ENCODE results near the gene AGBL4. TPM values are rescaled to one million over a fixed set of nuclear protein-coding genes. Genes with fewer than 3 reads are reported as not detected.
"Not testable (repeated sequence)": the region's sequence is repeated elsewhere in the genome, so short reads cannot be mapped to it uniquely, and the experiment has no call there.

AGBL4 gene
- total RNA-seq, 1 experiment from 2014 or later: not detected

- no peak for DNase-seq (ENCODE audit: low read depth)
Observed at GRCh38 chr1:49036700-49037099, 987.1 kb downstream of the AGBL4 start.

GRCh38 chr1:49028396-49028795 lies 995.4 kb downstream of the AGBL4 start:
- DNase-seq (ENCODE audit: low read depth): no peak

- DNase-seq (ENCODE audit: low read depth): no peak
Observed at GRCh38 chr1:49026230-49026811, 997.4 kb downstream of the AGBL4 start.

GRCh38 chr1:49016030-49016977 lies 1007.5 kb downstream of the AGBL4 start:
- no peak for DNase-seq (ENCODE audit: low read depth)

GRCh38 chr1:49013079-49013478 lies 1010.7 kb downstream of the AGBL4 start:
- no peak for DNase-seq (ENCODE audit: low read depth)

GRCh38 chr1:49002981-49003380 lies 1020.8 kb downstream of the AGBL4 start:
- DNase-seq (ENCODE audit: low read depth): not testable (repeated sequence)

- DNase-seq (ENCODE audit: low read depth): no peak
Observed at GRCh38 chr1:48999321-48999720, 1024.4 kb downstream of the AGBL4 start.

- no peak for DNase-seq (ENCODE audit: low read depth)
Observed at GRCh38 chr1:48996311-48996710, 1027.4 kb downstream of the AGBL4 start.

- no peak for DNase-seq (ENCODE audit: low read depth)
Observed at GRCh38 chr1:48988633-48989197, 1035.0 kb downstream of the AGBL4 start.

GRCh38 chr1:48979940-48980339 lies 1043.8 kb downstream of the AGBL4 start:
- DNase-seq (ENCODE audit: low read depth): no peak

- DNase-seq (ENCODE audit: low read depth): no peak
Observed at GRCh38 chr1:48978413-48978812, 1045.3 kb downstream of the AGBL4 start.

GRCh38 chr1:48977273-48977672 lies 1046.5 kb downstream of the AGBL4 start:
- no peak for DNase-seq (ENCODE audit: low read depth)

- no peak for DNase-seq (ENCODE audit: low read depth)
Observed at GRCh38 chr1:48969971-48970370, 1053.8 kb downstream of the AGBL4 start.

- DNase-seq (ENCODE audit: low read depth): no peak
Observed at GRCh38 chr1:48967318-48967717, 1056.4 kb downstream of the AGBL4 start.

GRCh38 chr1:48966583-48966982 lies 1057.2 kb downstream of the AGBL4 start:
- DNase-seq (ENCODE audit: low read depth): no peak

- no peak for DNase-seq (ENCODE audit: low read depth)
Observed at GRCh38 chr1:48960320-48960719, 1063.4 kb downstream of the AGBL4 start.

- no peak for DNase-seq (ENCODE audit: low read depth)
Observed at GRCh38 chr1:48955774-48956173, 1068.0 kb downstream of the AGBL4 start.

GRCh38 chr1:48953617-48954016 lies 1070.1 kb downstream of the AGBL4 start:
- no peak for DNase-seq (ENCODE audit: low read depth)

GRCh38 chr1:48948562-48948961 lies 1075.2 kb downstream of the AGBL4 start:
- DNase-seq (ENCODE audit: low read depth): no peak

GRCh38 chr1:48947761-48948537 lies 1075.8 kb downstream of the AGBL4 start:
- peak; percentile 58 for DNase-seq (ENCODE audit: low read depth)

GRCh38 chr1:48946070-48946469 lies 1077.7 kb downstream of the AGBL4 start:
- no peak for DNase-seq (ENCODE audit: low read depth)

- DNase-seq (ENCODE audit: low read depth): no peak
Observed at GRCh38 chr1:48944811-48945210, 1078.9 kb downstream of the AGBL4 start.
